Gastroesophageal sphincter (tissue), 3 donors: ENCODE results near the gene CLASP1.

Experiments used
- CTCF ChIP-seq, 4 experiments: fragments of 200-600 bp in 2 of 4; fragments of 450-650 bp in 2 of 4; sonication (generic) in 1 of 4; IDR thresholded peaks; one replicate each; pipeline ENCODE4 v1.5.1; 2017 to 2019; ENCODE audit warnings: antibody characterized with exemption in 4 of 4, mild to moderate bottlenecking in 2 of 4, moderate library complexity in 2 of 4
- EP300 ChIP-seq: sonication (generic); formaldehyde crosslinking; IDR thresholded peaks from one replicate; pipeline ENCODE4 v1.6.1; 2017; ENCODE audit warnings: antibody characterized with exemption, mild to moderate bottlenecking

- TF ChIP-seq CTCF (IDR thresholded peaks at IDR 0.05), result no peak
- no peak for TF ChIP-seq EP300
Observed at GRCh38 chr2:121368155-121368554, 281.1 kb downstream of the CLASP1 start.
